Adipocyte (in vitro differentiated cells): ENCODE results near the gene ABO.
"Not testable (repeated sequence)": the region's sequence is repeated elsewhere in the genome, so short reads cannot be mapped to it uniquely, and the experiment has no call there.

ENCODE experiments used
- DNase-seq: peaks from one replicate; pipeline ENCODE4 v3.0.0-alpha.2; 2015; ENCODE audit warnings: low read depth
- H3K27me3 ChIP-seq: replicated peaks from 2 replicates; pipeline ENCODE4 v1.7.0; 2013; ENCODE audit warnings: mild to moderate bottlenecking, low read length, moderate library complexity; ENCODE audit not compliant: control insufficient read depth, insufficient read depth
- H3K36me3 ChIP-seq: 2 replicates; pipeline ENCODE4 v1.7.0; 2013; ENCODE audit warnings: low read length, mild to moderate bottlenecking, moderate library complexity; ENCODE audit not compliant: control insufficient read depth, insufficient read depth, severe bottlenecking
- H3K4me1 ChIP-seq: 2 replicates; pipeline ENCODE4 v1.7.0; 2013; ENCODE audit warnings: mild to moderate bottlenecking, low read length, moderate library complexity; ENCODE audit not compliant: control insufficient read depth, insufficient read depth
- H3K4me3 ChIP-seq: 2 replicates; pipeline ENCODE4 v1.7.0; 2013; ENCODE audit warnings: mild to moderate bottlenecking, low read length, moderate library complexity
- H3K9ac ChIP-seq: 2 replicates; pipeline ENCODE4 v1.7.0; 2013; ENCODE audit warnings: mild to moderate bottlenecking, low read length, moderate library complexity
- H3K9me3 ChIP-seq: 2 replicates; pipeline ENCODE4 v1.7.0; 2013; ENCODE audit warnings: mild to moderate bottlenecking, low read length, moderate library complexity; ENCODE audit not compliant: control insufficient read depth

Gene ABO

GRCh38 chr9:133251773-133252172 is 23.2 kb downstream of the ABO start:
- Histone ChIP-seq H3K4me1 (no peaks in the 10 kb centered on the region), H3K4me3 (no peak overlapping the region), H3K36me3 (no peaks in the 10 kb centered on the region), H3K9ac (no peak overlapping the region), H3K27me3 (peaks cover 59% of the 10 kb centered on the region), H3K9me3 (peaks cover 3% of the 10 kb centered on the region)
- no peak for DNase-seq

- H3K4me1 ChIP-seq, DNase-seq, H3K4me3 ChIP-seq, H3K36me3 ChIP-seq, H3K9me3 ChIP-seq, H3K9ac ChIP-seq: not testable (repeated sequence)
- H3K27me3 ChIP-seq, result peaks cover 60% of the 10 kb centered on the region
Observed at GRCh38 chr9:133251221-133251620, 23.8 kb downstream of the ABO start.

GRCh38 chr9:133250741-133251170 is 24.2 kb downstream of the ABO start:
- H3K27me3 ChIP-seq, result peaks cover 64% of the 10 kb centered on the region
- H3K4me3 ChIP-seq, result no peak overlapping the region
- H3K36me3 ChIP-seq, result no peaks in the 10 kb centered on the region
- no peak for DNase-seq
- no peak overlapping the region for H3K9ac ChIP-seq
- peaks cover 3% of the 10 kb centered on the region for H3K9me3 ChIP-seq
- no peaks in the 10 kb centered on the region for H3K4me1 ChIP-seq

- H3K36me3 ChIP-seq, result no peaks in the 10 kb centered on the region
- no peak overlapping the region for H3K4me3 ChIP-seq
- H3K9me3 ChIP-seq, result peaks cover 3% of the 10 kb centered on the region
- no peaks in the 10 kb centered on the region for H3K4me1 ChIP-seq
- H3K9ac ChIP-seq, result no peak overlapping the region
- H3K27me3 ChIP-seq, result peaks cover 62% of the 10 kb centered on the region
- no peak for DNase-seq
Observed at GRCh38 chr9:133249337-133249736, 25.7 kb downstream of the ABO start.

- Histone ChIP-seq H3K27me3 (peaks cover 64% of the 10 kb centered on the region), H3K4me3 (no peak overlapping the region), H3K9ac (no peak overlapping the region), H3K36me3 (no peaks in the 10 kb centered on the region), H3K9me3 (peaks cover 3% of the 10 kb centered on the region), H3K4me1 (no peaks in the 10 kb centered on the region)
- DNase-seq, result no peak
Observed at GRCh38 chr9:133248726-133249295, 26.2 kb downstream of the ABO start.

- peaks cover 3% of the 10 kb centered on the region for H3K9me3 ChIP-seq
- H3K27me3 ChIP-seq, result peaks cover 56% of the 10 kb centered on the region
- DNase-seq, result no peak
- H3K36me3 ChIP-seq, result no peaks in the 10 kb centered on the region
- H3K4me1 ChIP-seq, result no peaks in the 10 kb centered on the region
- H3K4me3 ChIP-seq, result no peak overlapping the region
- H3K9ac ChIP-seq, result no peak overlapping the region
Observed at GRCh38 chr9:133247632-133248031, 27.4 kb downstream of the ABO start.

GRCh38 chr9:133246991-133247390 is 28.0 kb downstream of the ABO start:
- Histone ChIP-seq H3K9me3 (peaks cover 3% of the 10 kb centered on the region), H3K4me1 (no peaks in the 10 kb centered on the region), H3K4me3 (no peak overlapping the region), H3K9ac (no peak overlapping the region), H3K27me3 (peaks cover 56% of the 10 kb centered on the region), H3K36me3 (no peaks in the 10 kb centered on the region)
- no peak for DNase-seq

GRCh38 chr9:133246562-133246961 is 28.4 kb downstream of the ABO start:
- peaks cover 3% of the 10 kb centered on the region for H3K9me3 ChIP-seq
- no peak overlapping the region for H3K9ac ChIP-seq
- DNase-seq, result no peak
- H3K4me1 ChIP-seq, result no peaks in the 10 kb centered on the region
- H3K4me3 ChIP-seq, result no peak overlapping the region
- H3K36me3 ChIP-seq, result no peaks in the 10 kb centered on the region
- peaks cover 60% of the 10 kb centered on the region for H3K27me3 ChIP-seq

GRCh38 chr9:133242991-133243390 is 32.0 kb downstream of the ABO start:
- Histone ChIP-seq H3K9ac (no peak overlapping the region), H3K4me1 (peaks cover 7% of the 10 kb centered on the region), H3K9me3 (no peaks in the 10 kb centered on the region), H3K4me3 (no peak overlapping the region), H3K36me3 (no peaks in the 10 kb centered on the region), H3K27me3 (peaks cover 32% of the 10 kb centered on the region)
- no peak for DNase-seq

GRCh38 chr9:133242241-133242640 is 32.8 kb downstream of the ABO start:
- peaks cover 12% of the 10 kb centered on the region for H3K4me1 ChIP-seq
- no peak overlapping the region for H3K4me3 ChIP-seq
- peaks cover 31% of the 10 kb centered on the region for H3K27me3 ChIP-seq

GRCh38 chr9:133239533-133240090 is 35.4 kb downstream of the ABO start:
- H3K4me3 ChIP-seq, result no peak overlapping the region
- no peaks in the 10 kb centered on the region for H3K9me3 ChIP-seq
- no peak for DNase-seq
- H3K9ac ChIP-seq, result no peak overlapping the region
- no peaks in the 10 kb centered on the region for H3K36me3 ChIP-seq
- H3K27me3 ChIP-seq, result peaks cover 14% of the 10 kb centered on the region
- peaks cover 12% of the 10 kb centered on the region for H3K4me1 ChIP-seq

More at GRCh38 chr9:133242241-133242640, 32.8 kb downstream of the ABO start:
- no peaks in the 10 kb centered on the region for H3K36me3 ChIP-seq
- no peak overlapping the region for H3K9ac ChIP-seq
- DNase-seq, result no peak
- no peaks in the 10 kb centered on the region for H3K9me3 ChIP-seq
